ENCODE measurements around the gene DOCK1.

DOCK1 gene

DNA sequence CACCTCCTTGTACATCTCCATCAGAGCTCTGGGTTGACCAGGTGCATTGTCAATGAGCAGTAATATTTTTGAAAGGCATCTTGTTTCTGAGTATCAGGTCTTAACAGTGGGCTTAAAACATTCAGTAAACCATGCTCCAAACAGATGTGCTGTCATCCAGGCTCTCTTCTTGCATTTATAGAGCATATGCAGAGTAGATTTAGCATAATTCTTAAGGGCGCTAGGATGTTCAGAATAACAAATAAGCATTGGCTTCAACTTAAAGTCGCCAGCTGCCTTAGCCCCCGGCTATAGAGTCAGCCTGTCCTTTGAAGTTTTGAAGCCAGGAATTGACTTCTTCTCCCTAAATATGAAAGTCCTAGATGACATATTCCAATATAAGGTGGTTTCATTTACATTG is 421.7 kb downstream of the DOCK1 start:
- DNase-seq (ENCODE audit: extremely low read depth in 1 of 2, low read depth in 1 of 2) = no peak

DNA sequence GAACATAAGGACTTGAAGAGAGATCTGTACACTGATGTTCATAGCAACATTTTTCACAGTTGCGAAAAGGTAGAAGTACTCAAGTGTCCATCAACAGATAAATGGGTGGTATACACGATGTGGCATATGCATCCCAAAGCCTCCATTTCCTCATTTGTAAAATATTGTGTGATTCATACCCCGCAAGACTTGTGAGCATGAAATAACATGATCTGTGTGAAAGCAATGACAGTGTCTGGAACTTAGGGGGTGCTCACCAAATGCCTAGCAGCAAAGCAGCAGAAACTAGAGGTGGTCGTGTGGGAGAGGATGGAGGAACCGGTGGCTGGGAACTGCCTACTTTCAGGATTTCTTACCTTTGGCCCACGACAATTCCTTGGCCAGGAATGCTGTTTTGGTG is 426.5 kb downstream of the DOCK1 start:
- no peak for DNase-seq (ENCODE audit: extremely low read depth in 1 of 2, low read depth in 1 of 2)

DNA sequence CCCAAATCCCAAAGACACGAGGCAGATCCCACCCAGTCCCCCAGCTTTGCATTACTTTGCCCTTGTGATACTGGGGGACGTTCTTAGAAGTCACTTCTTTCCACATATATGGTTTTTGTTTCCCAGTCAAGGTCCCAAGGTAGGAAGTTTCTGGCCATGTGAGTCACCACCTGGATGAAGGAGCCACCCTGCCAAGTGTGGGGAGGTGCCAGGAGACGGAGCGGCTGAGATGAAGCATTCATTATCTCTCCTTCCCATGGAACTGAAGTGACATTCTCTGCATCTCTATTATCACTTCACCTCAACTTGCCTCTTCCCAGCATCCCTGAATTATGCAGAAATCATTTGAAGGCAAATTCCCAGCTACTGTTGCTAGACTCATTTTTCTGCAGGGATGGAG is 427.4 kb downstream of the DOCK1 start:
- DNase-seq (ENCODE audit: extremely low read depth in 1 of 2, low read depth in 1 of 2) = no peak

DNA sequence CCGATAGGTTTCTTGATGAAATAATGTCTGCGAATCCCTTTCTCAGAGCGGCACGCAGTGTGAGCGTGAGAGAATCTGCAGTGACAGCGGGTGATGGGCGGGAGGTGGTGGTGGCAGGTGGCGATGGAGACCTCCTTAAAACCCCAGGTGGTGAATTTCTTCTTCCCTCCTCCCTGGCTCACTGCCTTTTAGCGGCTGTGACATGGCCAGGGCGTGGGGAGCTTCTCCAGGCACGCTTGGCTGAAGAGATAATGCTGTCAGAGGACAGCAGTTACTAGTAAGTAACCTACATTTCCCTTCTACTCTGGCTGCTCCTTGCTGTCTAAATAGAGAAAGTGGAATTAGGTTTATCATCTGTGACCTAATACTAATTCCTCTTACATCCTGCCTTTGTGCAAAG is 432.6 kb downstream of the DOCK1 start:
- no peak for DNase-seq (ENCODE audit: extremely low read depth in 1 of 2, low read depth in 1 of 2)

DNA sequence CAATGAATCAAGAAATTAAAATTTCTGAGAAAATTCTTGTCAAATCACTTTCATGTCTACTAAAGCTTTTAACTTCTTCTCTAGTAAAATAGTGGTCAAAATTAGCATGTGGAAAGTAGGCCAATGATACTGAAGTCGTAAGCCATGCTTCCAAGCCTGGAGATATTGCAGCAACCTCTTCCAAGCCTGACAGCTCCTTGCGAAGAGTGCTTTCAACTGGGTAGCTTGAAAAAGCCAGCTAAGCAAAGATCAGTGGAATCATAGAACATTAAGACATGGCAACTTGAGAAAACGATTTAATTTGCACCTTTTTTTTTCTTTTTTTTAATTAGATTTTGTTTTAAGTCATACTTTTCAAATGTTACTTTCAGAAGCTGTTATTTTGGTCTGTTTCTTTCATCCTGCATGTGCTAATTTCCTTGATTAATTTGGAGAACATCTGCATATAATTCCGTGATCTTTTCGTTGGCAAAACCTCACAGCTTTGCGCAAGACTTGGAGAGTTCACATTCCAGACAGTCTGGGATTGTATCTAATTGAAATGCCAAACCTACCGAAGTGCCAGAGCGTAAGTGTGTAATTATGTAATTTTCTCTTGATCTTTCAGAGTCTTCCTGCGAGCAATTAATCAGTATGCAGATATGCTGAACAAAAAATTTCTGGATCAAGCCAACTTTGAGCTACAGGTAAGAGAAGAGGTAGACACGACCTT is 433.3 kb downstream of the DOCK1 start:
- no peak for DNase-seq (ENCODE audit: extremely low read depth in 1 of 2, low read depth in 1 of 2)

DNA sequence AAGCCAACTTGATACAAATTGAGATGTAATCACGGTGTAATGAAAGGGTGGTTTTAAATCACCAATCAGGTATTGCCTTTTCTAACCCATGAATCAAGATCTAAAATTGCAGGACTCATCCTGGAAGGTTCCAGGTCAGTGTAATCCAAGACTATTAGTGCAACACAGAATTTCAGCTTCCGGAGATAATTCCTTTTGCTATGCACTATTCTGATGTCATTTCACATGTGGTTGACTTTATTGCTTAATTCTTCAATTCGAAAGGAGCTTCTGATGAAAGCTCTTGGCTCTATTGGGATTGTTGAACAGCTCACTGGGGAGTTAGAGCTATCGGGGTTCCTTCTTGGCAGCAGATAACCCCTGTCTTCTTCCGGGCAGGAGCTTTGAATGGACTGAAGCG is 438.6 kb downstream of the DOCK1 start:
- DNase-seq (ENCODE audit: extremely low read depth in 1 of 2, low read depth in 1 of 2) = no peak

DNA sequence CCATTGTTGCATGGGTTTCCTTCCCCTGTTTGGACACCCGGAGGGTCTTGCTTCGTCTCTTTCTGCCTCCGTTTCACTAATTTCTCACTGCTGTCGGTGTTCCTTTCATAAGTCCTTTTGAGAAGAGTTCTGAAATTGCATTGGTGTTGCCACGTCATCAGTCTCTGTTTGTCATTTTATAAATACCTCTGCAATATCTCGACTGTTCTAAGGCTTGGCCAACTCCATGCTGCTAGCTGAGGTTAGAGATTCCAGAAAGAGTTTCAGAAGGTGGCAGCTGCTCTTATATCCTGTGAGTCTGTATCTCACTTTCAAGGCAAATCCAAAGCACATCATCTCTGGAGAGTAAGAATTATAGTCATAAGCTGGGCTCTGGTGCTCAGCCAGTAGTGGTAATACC is 439.1 kb downstream of the DOCK1 start:
- no peak for DNase-seq (ENCODE audit: extremely low read depth in 1 of 2, low read depth in 1 of 2)

DNA sequence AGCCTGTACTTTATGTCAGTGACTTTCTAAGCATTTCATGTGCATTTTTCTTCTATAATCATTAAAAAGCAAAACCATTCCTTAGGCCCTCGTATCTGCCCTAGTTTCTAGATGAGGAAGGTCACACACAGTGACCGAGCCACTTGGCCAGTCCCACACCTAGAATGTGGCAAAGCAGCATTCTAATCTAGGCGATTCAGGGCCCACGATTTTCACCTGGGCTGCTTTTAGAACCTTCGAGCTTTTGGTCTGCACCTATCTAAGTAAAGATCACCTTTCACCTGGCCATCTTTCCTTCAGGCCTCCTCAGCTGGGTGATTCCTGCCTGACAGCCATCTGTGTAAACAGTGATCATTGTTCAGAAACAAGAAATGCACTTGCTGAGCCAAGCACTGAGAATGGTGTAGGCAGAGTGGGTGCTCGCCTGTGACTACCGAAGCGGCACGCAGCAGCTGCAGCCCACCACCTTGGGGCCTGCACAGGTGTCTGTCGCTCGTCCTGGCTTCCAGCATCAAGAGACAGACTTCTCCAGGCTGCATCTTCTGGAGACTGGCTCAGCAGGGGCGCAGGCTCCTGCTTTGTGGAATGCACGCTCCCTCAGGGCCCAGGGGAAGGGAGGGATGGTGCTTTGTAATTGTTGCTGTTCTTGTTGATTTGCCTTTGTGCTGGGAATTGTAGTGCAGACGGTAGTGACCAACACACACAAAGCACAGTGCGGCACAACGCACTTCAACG is 440.2 kb downstream of the DOCK1 start:
- no peak for DNase-seq (ENCODE audit: extremely low read depth in 1 of 2, low read depth in 1 of 2)

DNA sequence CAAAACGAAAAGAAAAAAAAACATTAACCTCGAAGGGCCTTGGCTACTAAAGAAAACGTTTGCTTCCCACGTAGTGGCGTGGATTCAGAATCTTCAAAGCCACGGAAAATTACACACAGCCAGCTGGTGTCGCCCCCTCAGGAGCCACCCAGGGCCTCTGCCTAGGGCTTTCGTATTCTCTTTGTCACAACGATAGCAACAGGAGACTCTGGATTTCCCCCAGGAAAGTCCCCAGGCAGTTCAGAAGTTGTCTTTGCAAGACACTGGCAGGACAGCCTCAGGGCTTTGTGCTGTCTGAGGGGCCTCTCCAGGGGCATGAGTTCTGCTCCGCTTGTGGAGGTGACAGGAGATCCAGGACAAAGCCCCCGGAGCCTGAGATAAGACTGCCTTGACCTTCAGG is 441.4 kb downstream of the DOCK1 start:
- DNase-seq (ENCODE audit: extremely low read depth in 1 of 2, low read depth in 1 of 2) = no peak

DNA sequence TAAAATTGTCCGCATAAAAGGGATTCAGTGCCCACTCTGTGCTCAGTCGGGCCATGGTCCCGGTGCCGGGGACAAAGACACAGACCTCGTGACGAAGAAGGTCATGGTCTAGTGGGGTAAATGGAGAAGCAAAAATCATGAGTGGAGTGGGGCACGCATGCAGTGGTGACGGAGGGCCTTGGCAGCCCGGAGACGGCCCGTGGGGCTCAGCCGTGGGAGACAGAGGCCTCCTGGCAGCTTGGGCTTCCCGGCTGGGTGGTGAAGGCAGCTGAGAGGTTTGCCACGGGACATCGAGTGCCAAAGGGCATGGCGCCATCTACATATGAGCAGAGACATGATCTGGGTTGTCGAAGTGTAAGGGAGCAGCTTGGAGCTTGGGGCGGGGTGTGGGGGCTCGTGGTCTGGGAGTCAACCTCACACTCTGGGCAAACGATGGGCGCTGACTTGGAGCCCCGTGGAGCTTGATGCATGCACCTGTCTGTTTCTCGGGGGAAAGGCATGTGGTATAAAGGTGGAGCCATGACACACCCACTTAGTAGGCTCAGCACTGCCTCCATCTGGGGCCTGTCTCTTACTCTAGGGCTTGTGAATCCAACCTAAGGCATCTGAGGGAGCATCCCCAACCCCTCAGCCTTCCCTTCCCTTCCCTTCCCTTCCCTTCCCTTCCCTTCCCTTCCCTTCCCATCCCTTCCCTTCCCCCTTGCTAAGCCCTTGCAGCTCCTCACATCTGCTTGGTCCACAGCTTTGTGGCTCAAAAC is 442.2 kb downstream of the DOCK1 start:
- no peak for DNase-seq (ENCODE audit: extremely low read depth in 1 of 2, low read depth in 1 of 2)

DNA sequence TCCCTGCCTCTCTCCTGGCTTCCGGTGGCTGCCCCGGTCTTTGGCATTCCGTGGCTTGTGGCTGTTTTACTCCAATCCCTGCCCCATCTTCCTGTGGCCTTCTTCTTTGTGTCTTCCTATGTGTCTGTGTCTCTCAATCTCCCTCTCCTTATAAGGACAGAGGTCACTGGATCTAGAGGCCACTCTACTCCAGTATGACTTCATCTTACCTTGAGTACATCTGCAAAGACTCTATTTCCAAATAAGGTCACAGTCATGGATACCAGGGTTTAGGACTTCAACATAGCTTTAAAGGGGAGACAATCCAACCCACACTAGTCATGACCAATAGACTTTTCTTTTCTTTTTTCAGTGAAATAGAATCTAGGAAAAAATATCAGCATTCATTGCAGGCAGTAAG is 444.5 kb downstream of the DOCK1 start:
- DNase-seq (ENCODE audit: extremely low read depth in 1 of 2, low read depth in 1 of 2) = no peak

DNA sequence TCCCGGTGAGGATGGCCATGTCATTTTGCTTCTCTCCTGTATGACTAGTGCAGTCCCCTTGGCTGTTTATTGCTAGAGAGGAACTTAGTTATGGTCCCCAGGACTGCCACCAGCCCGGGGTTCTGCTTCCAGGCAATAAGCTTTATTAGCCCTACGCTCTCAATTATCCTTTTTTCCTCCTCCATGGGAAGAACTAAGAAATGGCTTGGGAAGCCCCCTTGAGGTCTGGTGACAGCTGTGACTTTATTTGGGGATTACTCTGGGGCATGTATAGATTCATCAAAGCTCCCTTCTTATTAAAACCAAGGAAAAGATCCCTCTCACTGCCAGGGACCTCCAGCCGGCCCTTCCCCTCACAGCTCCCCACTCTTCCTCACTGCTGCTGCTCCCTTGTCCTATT is 446.3 kb downstream of the DOCK1 start:
- no peak for DNase-seq (ENCODE audit: extremely low read depth in 1 of 2, low read depth in 1 of 2)

DNA sequence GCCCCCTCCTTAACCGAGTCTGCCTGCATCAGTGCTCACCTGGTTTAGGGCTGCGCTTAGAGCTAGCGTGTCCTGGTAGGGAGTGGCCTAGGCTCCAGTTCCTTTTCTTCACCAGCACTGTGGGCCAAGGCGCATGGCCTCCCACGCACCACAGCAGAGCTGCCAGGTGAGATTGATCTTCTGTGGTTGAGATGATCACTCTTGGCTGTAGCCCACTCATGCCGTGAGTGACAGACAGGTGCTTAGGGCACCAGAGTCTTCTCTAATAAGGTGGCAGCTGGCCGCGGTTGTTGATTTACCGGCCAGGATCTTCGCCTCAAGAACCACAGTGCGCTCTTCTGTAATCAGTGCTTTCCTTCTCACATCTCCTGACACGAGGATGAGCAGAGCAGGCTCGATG is 448.3 kb downstream of the DOCK1 start:
- DNase-seq (ENCODE audit: extremely low read depth in 1 of 2, low read depth in 1 of 2) = no peak

DNA sequence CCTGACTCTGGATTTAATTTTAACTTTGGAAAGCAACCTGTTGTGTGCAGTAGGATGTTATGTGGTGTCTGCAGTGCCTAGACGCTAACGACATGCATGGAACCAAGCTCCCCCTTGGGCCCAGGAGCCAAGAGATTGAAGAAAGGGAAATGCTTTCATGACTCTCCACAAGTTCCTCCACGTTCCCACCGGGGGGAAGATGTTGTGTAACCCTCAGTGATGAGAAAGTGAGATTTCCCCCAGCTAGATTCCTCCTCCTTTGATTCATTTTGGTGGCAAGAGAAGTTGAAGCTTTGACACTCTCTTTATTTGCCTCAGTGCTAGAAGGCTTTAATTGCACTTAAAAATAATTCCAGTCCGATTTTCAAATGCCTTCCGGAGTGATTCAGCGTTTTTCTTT is 449.0 kb downstream of the DOCK1 start:
- no peak for DNase-seq (ENCODE audit: extremely low read depth in 1 of 2, low read depth in 1 of 2)

DNA sequence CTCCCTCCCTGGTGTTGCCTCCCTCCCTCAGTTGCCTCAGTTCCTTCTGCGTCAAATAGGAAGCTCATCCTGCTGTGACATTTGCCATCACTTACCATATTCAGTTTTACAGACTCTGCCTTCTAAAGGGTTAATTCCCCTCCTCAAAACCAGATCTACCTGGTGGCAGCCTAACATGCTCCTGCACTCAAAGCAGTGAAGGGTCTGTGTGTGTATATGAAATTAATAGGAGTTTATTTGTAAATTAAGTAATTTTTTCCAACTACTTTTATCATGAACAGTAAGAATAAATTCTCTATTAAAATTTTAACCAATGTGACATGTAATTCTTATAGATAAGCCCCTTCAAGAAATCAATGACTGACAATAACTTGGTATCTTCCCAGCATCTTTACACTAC is 449.8 kb downstream of the DOCK1 start:
- DNase-seq (ENCODE audit: extremely low read depth in 1 of 2, low read depth in 1 of 2) = no peak

DNA sequence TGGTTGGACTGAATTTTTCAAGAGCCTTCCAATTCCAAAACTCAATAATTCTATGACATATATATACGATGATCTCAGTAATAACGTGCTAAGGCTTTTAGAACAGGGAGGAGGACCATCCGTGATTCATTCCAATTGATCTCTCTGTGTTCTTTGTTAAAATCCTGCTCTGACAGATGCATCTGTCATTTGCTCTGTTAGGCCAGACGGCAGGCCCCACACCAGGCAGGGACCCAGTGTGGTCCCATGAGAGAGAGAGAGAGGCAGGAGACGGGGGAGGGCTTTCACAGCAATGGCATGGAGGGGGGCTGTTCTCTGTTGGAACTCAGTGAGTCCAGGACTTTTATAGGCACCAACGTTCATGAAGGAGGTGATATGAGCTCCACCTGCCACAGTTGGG is 451.1 kb downstream of the DOCK1 start:
- DNase-seq (ENCODE audit: extremely low read depth in 1 of 2, low read depth in 1 of 2) = no peak

DNA sequence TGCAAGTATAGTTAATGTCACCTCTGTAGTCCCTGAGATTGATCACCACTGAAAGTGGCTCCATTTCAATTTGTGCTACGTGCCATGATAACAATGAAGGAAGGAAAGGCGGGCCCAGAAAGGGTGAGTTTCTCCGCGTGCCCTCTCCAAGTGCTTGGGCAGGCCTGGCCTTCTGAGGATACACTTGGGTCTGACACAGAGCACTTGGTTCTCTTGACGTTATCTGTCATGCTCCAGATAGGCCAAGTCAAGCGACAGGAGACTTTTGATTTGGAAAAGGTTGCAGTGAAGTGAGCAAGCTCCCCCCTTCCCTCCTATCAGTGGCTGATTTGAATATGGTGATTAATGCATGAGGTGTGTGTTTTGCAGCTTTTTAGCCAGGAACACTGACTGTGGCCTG is 452.0 kb downstream of the DOCK1 start:
- DNase-seq (ENCODE audit: extremely low read depth in 1 of 2, low read depth in 1 of 2) = no peak

DNA sequence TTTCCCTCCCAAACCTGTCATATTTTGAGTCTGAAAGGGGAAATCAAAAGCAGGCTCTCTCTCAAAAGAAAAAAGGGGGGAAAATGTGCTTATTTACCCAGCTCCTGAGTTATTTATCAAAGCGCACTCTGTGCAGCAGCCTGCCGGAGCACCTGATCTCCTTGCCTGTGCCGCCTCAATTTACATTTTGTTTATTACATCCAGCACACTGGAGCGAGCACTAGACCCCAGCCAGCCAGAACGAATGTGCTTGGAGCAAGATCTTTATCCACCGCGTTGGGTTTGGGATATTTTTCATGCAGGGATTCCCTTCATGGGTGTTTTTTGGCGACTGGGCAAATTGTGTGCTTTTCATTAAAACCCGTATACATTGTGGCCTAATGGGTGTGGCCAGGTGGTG is 453.1 kb downstream of the DOCK1 start:
- no peak for DNase-seq (ENCODE audit: extremely low read depth in 1 of 2, low read depth in 1 of 2)

DNA sequence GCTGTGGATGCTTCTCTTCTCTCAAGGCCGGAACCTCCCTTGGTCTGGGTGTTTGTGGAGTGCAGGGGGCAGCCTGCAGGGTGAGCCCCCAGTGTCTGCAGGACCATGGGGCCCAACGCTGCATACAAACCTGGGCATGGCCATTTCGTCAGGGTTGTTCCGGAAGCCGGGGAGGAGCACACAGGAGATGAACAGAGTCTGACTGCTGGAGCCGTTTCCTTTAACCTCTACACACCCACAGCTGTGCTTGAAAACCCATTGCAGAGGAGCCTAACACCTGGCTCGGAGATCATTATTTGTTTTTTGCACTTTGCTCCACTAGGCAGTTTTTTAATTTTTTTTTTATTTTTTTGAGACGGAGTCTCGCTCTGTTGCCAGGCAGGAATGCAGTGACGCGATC is 458.8 kb downstream of the DOCK1 start:
- DNase-seq (ENCODE audit: extremely low read depth in 1 of 2, low read depth in 1 of 2) = no peak

DNA sequence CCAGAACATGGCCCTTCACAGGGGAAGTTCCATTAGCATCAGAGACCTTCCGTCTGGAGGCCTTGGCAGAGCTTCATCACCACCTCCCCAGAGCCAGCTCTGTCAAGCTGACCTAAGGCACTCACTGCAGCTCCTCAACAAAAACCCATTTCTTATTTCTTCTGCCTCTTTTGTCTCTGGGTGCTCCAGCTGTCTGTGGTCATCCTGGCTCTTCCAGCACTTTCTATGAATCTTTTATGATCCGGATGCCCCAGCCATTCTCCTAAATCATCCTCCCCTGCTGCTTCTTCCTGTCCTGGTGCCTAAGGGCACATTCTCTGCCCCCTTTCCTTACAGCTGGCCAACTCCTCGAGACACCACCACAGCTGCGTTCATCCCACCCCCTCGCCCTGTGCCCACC is 462.9 kb downstream of the DOCK1 start:
- no peak for DNase-seq (ENCODE audit: extremely low read depth in 1 of 2, low read depth in 1 of 2)

DNA sequence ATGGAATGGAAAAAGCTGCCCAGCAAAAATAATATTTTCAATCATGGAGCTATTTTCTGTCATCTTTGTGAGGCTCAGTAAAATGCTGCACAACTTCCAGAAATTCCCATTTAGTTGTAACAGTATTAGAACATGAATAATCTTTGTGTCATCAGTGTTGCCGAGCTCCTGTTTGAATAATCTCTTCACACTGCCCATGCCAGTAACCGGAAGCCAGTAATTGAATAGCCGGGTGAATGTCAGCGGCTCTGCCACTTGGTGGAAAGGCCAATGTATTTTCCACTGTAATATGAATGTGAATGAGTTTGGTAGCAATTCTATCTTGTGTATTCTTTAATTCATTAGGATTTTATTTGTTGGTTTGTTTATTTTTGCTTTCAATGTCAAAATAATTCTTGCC is 463.7 kb downstream of the DOCK1 start:
- DNase-seq (ENCODE audit: extremely low read depth in 1 of 2, low read depth in 1 of 2) = no peak

DNA sequence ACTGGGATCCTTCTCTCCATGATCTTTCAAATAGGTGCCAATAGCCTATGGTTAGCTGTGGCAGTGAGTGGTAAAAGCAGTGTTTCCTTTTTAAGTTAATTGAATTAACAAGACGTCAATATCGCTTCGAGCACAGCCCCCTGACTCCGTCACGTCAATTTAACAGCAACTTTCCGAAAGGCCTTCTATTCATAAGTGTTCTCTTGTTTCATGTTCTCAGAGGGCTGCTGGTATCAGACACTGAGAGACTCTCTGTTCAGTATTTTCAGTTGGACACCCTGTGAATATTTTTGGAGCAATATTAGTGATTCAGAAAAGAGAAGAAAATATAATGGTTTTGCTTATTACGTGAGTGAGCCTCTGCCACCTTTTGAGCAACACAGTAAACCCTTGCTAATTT is 465.4 kb downstream of the DOCK1 start:
- DNase-seq (ENCODE audit: extremely low read depth in 1 of 2, low read depth in 1 of 2) = no peak
